Endodermal cell (in vitro differentiated cells): ENCODE measurements around the gene CABP7. TPM values are rescaled to one million over a fixed set of nuclear protein-coding genes. Genes with fewer than 3 reads are reported as not detected.

Experiments used
- DNase-seq: peaks from one replicate; pipeline ENCODE4 v3.0.0-alpha.2; 2017
- H3K27ac ChIP-seq: 2 replicates; pipeline ENCODE4 v1.5.1; 2013; ENCODE audit warnings: mild to moderate bottlenecking, low read depth, low read length, moderate library complexity
- H3K27me3 ChIP-seq: 2 replicates; pipeline ENCODE4 v1.6.1; 2013; ENCODE audit warnings: mild to moderate bottlenecking, low read length, moderate library complexity; ENCODE audit not compliant: insufficient read depth, control insufficient read depth, poor library complexity, severe bottlenecking
- H3K36me3 ChIP-seq: 2 replicates; pipeline ENCODE4 v1.7.0; 2013; ENCODE audit warnings: mild to moderate bottlenecking, low read length, moderate library complexity; ENCODE audit not compliant: control insufficient read depth, insufficient read depth
- H3K4me1 ChIP-seq: one replicate; pipeline ENCODE4 v1.7.0; 2013; ENCODE audit warnings: low read length; ENCODE audit not compliant: control insufficient read depth, insufficient read depth
- H3K4me3 ChIP-seq: 2 replicates; pipeline ENCODE4 v1.5.1; 2013; ENCODE audit warnings: mild to moderate bottlenecking, low read length, moderate library complexity
- H3K9ac ChIP-seq: 2 replicates; pipeline ENCODE4 v1.6.1; 2013; ENCODE audit warnings: mild to moderate bottlenecking, low read length, moderate library complexity; ENCODE audit not compliant: poor library complexity, severe bottlenecking; ENCODE audit errors: extremely low read depth
- H3K9me3 ChIP-seq: 2 replicates; pipeline ENCODE4 v1.6.1; 2013; ENCODE audit warnings: mild to moderate bottlenecking, low read length, moderate library complexity; ENCODE audit not compliant: control insufficient read depth
- H3K27ac Mint-ChIP-seq: 2 replicates; pipeline ENCODE4 v1.8.0; 2020; ENCODE audit warnings: mixed read lengths
- H3K27me3 Mint-ChIP-seq: 2 replicates; pipeline ENCODE4 v1.8.0; 2021; ENCODE audit warnings: mild to moderate bottlenecking, mixed read lengths; ENCODE audit not compliant: insufficient read depth
- H3K36me3 Mint-ChIP-seq: 2 replicates; pipeline ENCODE4 v1.8.0; 2020; ENCODE audit warnings: low read depth, mixed read lengths
- H3K4me1 Mint-ChIP-seq: 2 replicates; pipeline ENCODE4 v1.8.0; 2020; ENCODE audit warnings: mixed read lengths
- H3K4me3 Mint-ChIP-seq: 2 replicates; pipeline ENCODE4 v1.8.0; 2020; ENCODE audit warnings: mild to moderate bottlenecking, moderate library complexity, mixed read lengths
- H3K9me3 Mint-ChIP-seq: 2 replicates; pipeline ENCODE4 v1.8.0; 2020; ENCODE audit warnings: mild to moderate bottlenecking, mixed read lengths
- CTCF ChIP-seq: fragments of 200-600 bp; sonication (generic); conservative IDR thresholded peaks from 2 replicates; pipeline ENCODE4 v1.5.0; 2021; ENCODE audit warnings: antibody characterized with exemption, mild to moderate bottlenecking
- WGBS, 2 experiments: methylation state at CpG; one replicate each; pipeline versions ENCODE4 v1.1.5 to v1.1.7; 2013; ENCODE audit warnings: missing lambda C conversion rate in 2 of 2, mixed read lengths in 1 of 2; ENCODE audit not compliant: insufficient coverage in 1 of 2, insufficient read length in 1 of 2; 5-methylcytosine and 5-hydroxymethylcytosine counted together
- total RNA-seq, 2 donors: library from RNA; stranded (reverse); fragmentation: NEBNext Ultra II Directional in 1 of 2; extraction: Animal tissue kit (Norgen Biotek cat#: 25700) in 1 of 2; gene quantifications; 2 replicates in 1 of 2; 3 replicates in 1 of 2; pipeline ENCODE4 v1.2.1, GENCODE V29; 2021

Gene CABP7
- total RNA-seq, 2 donors from 2014 or later, result 0.26 TPM; not detected in 1

DNA sequence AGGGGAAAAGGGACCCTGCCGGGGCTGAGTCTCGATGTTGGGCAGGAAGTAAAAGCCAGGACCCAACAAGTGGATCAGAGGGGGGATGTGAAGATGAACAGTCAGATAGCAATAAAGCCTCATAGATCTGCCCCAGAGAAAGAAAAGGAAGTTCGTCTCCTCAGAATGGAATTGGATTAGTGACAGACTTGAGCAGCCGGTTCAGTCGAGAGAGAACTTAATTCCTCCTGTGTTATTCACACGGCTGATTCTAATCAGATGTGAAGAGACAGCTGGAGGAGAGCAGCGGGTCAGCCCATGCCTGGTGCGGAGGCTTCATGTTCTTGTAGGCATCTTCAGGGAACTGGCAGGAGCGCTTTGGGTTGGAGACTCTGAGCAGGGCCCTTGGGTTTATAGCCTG, 29.3 kb upstream of the CABP7 start:
- Histone ChIP-seq H3K27ac (no peak overlapping the region), H3K9ac (no peak overlapping the region), H3K4me1 (peaks cover 18% of the 10 kb centered on the region), H3K9me3 (no peaks in the 10 kb centered on the region), H3K36me3 (peaks cover 26% of the 10 kb centered on the region), H3K4me3 (no peak overlapping the region), H3K27me3 (no peaks in the 10 kb centered on the region)
- 78 to 81% methylated on average over 7 to 9 of the region's 9 CpGs for whole genome bisulfite sequencing, 2 experiments
- H3K9me3 Mint-ChIP-seq, result no peaks in the 10 kb centered on the region
- H3K27me3 Mint-ChIP-seq, result no peaks in the 10 kb centered on the region
- H3K36me3 Mint-ChIP-seq, result peaks cover 20% of the 10 kb centered on the region
- no peak for DNase-seq
- TF ChIP-seq CTCF, result no peak
- no peak overlapping the region for H3K27ac Mint-ChIP-seq
- H3K4me1 Mint-ChIP-seq, result peaks cover 33% of the 10 kb centered on the region
- H3K4me3 Mint-ChIP-seq, result no peak overlapping the region

DNA sequence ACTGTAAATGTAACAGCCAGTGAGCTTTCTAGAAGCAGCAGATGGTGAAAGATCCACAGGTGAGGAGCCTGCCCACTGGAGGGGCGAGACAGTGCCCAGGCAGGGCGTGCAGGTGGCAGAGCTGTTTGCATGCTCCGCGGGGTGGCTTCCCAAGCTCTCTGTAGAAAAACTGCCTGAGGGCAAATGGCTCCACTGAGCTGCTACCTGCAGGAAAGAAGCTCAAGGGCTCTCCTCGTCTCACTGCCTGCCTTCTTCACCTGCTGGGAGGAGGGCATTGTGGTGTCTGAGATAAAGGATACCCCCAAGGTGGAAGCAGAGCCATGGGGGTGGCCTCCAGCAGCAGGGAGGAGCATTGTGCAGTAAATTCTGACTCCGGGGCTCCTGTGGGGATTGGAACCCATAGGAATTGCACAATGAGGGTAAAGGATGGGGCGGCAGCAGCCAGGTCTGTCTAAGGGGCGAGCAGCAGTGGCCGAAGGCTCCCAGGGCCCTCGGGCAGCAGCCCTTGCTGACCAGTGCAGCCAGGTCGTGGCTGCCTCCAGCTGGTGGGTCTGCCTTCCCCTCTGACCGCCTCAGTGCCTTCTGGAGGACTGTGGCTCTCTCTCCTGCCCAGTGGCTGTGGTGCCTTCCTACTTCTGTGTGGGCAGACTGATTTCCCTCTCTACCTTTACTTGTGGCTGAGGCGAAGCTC, 28.0 kb upstream of the CABP7 start:
- H3K36me3 ChIP-seq, result peaks cover 25% of the 10 kb centered on the region
- Mint-ChIP-seq H3K27me3 (no peaks in the 10 kb centered on the region), H3K4me1 (peaks cover 33% of the 10 kb centered on the region), H3K9me3 (no peaks in the 10 kb centered on the region), H3K27ac (no peak overlapping the region), H3K36me3 (peaks cover 17% of the 10 kb centered on the region), H3K4me3 (no peak overlapping the region)
- H3K4me3 ChIP-seq, result no peak overlapping the region
- no peak overlapping the region for H3K9ac ChIP-seq
- H3K9me3 ChIP-seq, result no peaks in the 10 kb centered on the region
- WGBS, 2 experiments, result 70 to 72% methylated on average over 8 to 13 of the region's 13 CpGs
- H3K4me1 ChIP-seq, result peaks cover 18% of the 10 kb centered on the region
- H3K27me3 ChIP-seq, result no peaks in the 10 kb centered on the region
- peak; percentile 70 for DNase-seq
- TF ChIP-seq CTCF, result no peak
- no peak overlapping the region for H3K27ac ChIP-seq

- H3K9me3 Mint-ChIP-seq, result no peaks in the 10 kb centered on the region
- H3K36me3 Mint-ChIP-seq, result peaks cover 17% of the 10 kb centered on the region
- Histone ChIP-seq H3K4me3 (no peak overlapping the region), H3K36me3 (peaks cover 20% of the 10 kb centered on the region), H3K9ac (no peak overlapping the region), H3K27me3 (no peaks in the 10 kb centered on the region), H3K27ac (no peak overlapping the region), H3K4me1 (peaks cover 18% of the 10 kb centered on the region), H3K9me3 (no peaks in the 10 kb centered on the region)
- DNase-seq, result no peak
- peaks cover 33% of the 10 kb centered on the region for H3K4me1 Mint-ChIP-seq
- H3K27ac Mint-ChIP-seq, result no peak overlapping the region
- 80 to 95% methylated on average over 3 to 4 of the region's 4 CpGs for WGBS, 2 experiments
- H3K27me3 Mint-ChIP-seq, result no peaks in the 10 kb centered on the region
- TF ChIP-seq CTCF, result no peak
- no peak overlapping the region for H3K4me3 Mint-ChIP-seq
Measured at GRCh38 chr22:29692327-29692640, 27.5 kb upstream of the CABP7 start.
